Neural cell (in vitro differentiated cells): Measurements from ENCODE around the gene CBLL2. TPM values are rescaled to one million over a fixed set of nuclear protein-coding genes. Genes with fewer than 3 reads are reported as not detected.

Source experiments
- H2AFZ ChIP-seq: fragments of 200-600, 300-800 bp; sonication (generic), shearing (Covaris generic); 2 replicates; pipeline ENCODE4 v1.6.0; 2014; ENCODE audit warnings: low read depth, mild to moderate bottlenecking, antibody characterized with exemption, low read length, moderate library complexity
- H3F3A ChIP-seq: fragments of 200-600 bp; shearing (Covaris generic); 2 replicates; pipeline ENCODE4 v1.6.1; 2016; ENCODE audit warnings: mild to moderate bottlenecking, moderate library complexity, mixed read lengths, antibody characterized with exemption, low read length; ENCODE audit not compliant: insufficient read depth, poor library complexity, severe bottlenecking
- H3K27ac ChIP-seq: fragments of 200-600, 300-800 bp; sonication (generic), shearing (Covaris generic); 2 replicates; pipeline ENCODE4 v1.5.1; 2014; ENCODE audit warnings: mild to moderate bottlenecking, low read length, moderate library complexity
- H3K27me3 ChIP-seq: fragments of 300-800, 200-600 bp; sonication (generic), shearing (Covaris generic); 2 replicates; pipeline ENCODE4 v1.6.0; 2014; ENCODE audit warnings: mild to moderate bottlenecking, low read depth, low read length, moderate library complexity; ENCODE audit not compliant: insufficient read depth
- H3K36me3 ChIP-seq: fragments of 300-800, 200-600 bp; sonication (generic), shearing (Covaris generic); 2 replicates; pipeline ENCODE4 v1.5.1; 2014; ENCODE audit warnings: mild to moderate bottlenecking, antibody characterized with exemption, low read length, moderate library complexity; ENCODE audit not compliant: insufficient read depth
- H3K4me2 ChIP-seq: fragments of 300-800, 200-600 bp; sonication (generic), shearing (Covaris generic); 2 replicates; pipeline ENCODE4 v1.6.0; 2014; ENCODE audit warnings: mild to moderate bottlenecking, low read length
- H3K4me3 ChIP-seq: fragments of 300-800, 200-600 bp; sonication (generic), shearing (Covaris generic); 2 replicates; pipeline ENCODE4 v1.5.1; 2014; ENCODE audit warnings: mild to moderate bottlenecking, low read length, moderate library complexity
- H3K79me2 ChIP-seq: fragments of 200-600 bp; shearing (Covaris generic); replicated peaks from 2 replicates; pipeline ENCODE4 v1.6.0; 2014; ENCODE audit warnings: mild to moderate bottlenecking, low read length, moderate library complexity; ENCODE audit not compliant: insufficient read depth
- H3K9ac ChIP-seq: fragments of 300-800, 200-600 bp; sonication (generic), shearing (Covaris generic); 2 replicates; pipeline ENCODE4 v1.6.1; 2016; ENCODE audit warnings: mild to moderate bottlenecking, low read length, mixed read lengths
- H3K9me2 ChIP-seq: fragments of 200-600 bp; shearing (Covaris generic); 2 replicates; pipeline ENCODE4 v1.6.1; 2016; ENCODE audit warnings: mild to moderate bottlenecking, low read length, mixed read lengths; ENCODE audit not compliant: insufficient read depth
- H3K9me3 ChIP-seq: fragments of 200-600, 300-800 bp; sonication (generic), shearing (Covaris generic); 2 replicates; pipeline ENCODE4 v1.6.1; 2016; ENCODE audit warnings: mild to moderate bottlenecking, mixed run types, low read length, moderate library complexity, mixed read lengths
- H4K20me1 ChIP-seq: fragments of 200-600 bp; shearing (Covaris generic); 2 replicates; pipeline ENCODE4 v1.6.1; 2016; ENCODE audit warnings: mild to moderate bottlenecking, mixed run types; ENCODE audit not compliant: insufficient read depth
- CTCF ChIP-seq: fragments of 450-650 bp; IDR thresholded peaks from 2 replicates; pipeline ENCODE4 v1.5.1; 2014; ENCODE audit warnings: antibody characterized with exemption, mild to moderate bottlenecking, moderate library complexity; ENCODE audit not compliant: poor library complexity, severe bottlenecking
- EP300 ChIP-seq: fragments of 450-650 bp; conservative IDR thresholded peaks from 2 replicates; pipeline ENCODE4 v1.6.1; 2014; ENCODE audit warnings: antibody characterized with exemption, mild to moderate bottlenecking, moderate library complexity; ENCODE audit not compliant: poor library complexity, severe bottlenecking
- EZH2 ChIP-seq: fragments of 200-600, 300-800 bp; shearing (Covaris generic), sonication (generic); IDR thresholded peaks from 2 replicates; pipeline ENCODE4 v1.6.1; 2014; ENCODE audit warnings: antibody characterized with exemption, low read length, borderline replicate concordance, mild to moderate bottlenecking; ENCODE audit not compliant: insufficient read depth, poor library complexity, severe bottlenecking
- MXI1 ChIP-seq: fragments of 450-650 bp; conservative IDR thresholded peaks from 2 replicates; pipeline ENCODE4 v1.6.1; 2014; ENCODE audit warnings: antibody characterized with exemption, mild to moderate bottlenecking; ENCODE audit not compliant: poor library complexity, severe bottlenecking
- POLR2AphosphoS5 ChIP-seq: IDR thresholded peaks from 2 replicates; pipeline ENCODE4 v1.6.1; 2012
- RAD21 ChIP-seq: fragments of 450-650 bp; conservative IDR thresholded peaks from 2 replicates; pipeline ENCODE4 v1.6.1; 2014; ENCODE audit warnings: antibody characterized with exemption, mild to moderate bottlenecking, moderate library complexity
- REST ChIP-seq: IDR thresholded peaks from 2 replicates; pipeline ENCODE4 v1.6.1; 2012; ENCODE audit warnings: borderline replicate concordance
- SMC3 ChIP-seq: fragments of 450-650 bp; conservative IDR thresholded peaks from 2 replicates; pipeline ENCODE4 v1.6.1; 2014; ENCODE audit warnings: antibody characterized with exemption, mild to moderate bottlenecking, moderate library complexity; ENCODE audit not compliant: poor library complexity
- TAF1 ChIP-seq: IDR thresholded peaks from 2 replicates; pipeline ENCODE4 v1.6.1; 2012; ENCODE audit warnings: low read depth
- polyA minus RNA-seq: library from RNA; depleted of rRNA, polyadenylated mRNA; stranded (reverse); fragments of >200 nt; gene quantifications from 2 replicates; pipeline ENCODE4 v1.2.3, GENCODE V29; 2014
- polyA plus RNA-seq: library from polyadenylated mRNA; depleted of rRNA; stranded (reverse); fragments of >200 nt; gene quantifications from 2 replicates; pipeline ENCODE4 v1.2.3, GENCODE V29; 2014

The CBLL2 gene
- polyA plus RNA-seq (not detected in 2 replicates), polyA minus RNA-seq (not detected in 2 replicates)

- no peaks in the 10 kb centered on the region for H3K79me2 ChIP-seq
- H3F3A ChIP-seq, result no peaks in the 10 kb centered on the region
- no peaks in the 10 kb centered on the region for H3K9me3 ChIP-seq
- TF ChIP-seq MXI1 (no peak), TAF1 (no peak), REST (no peak), POLR2AphosphoS5 (no peak), RAD21 (no peak), EP300 (no peak)
- no peaks in the 10 kb centered on the region for H3K27me3 ChIP-seq
- H4K20me1 ChIP-seq, result no peaks in the 10 kb centered on the region
- H3K4me2 ChIP-seq, result no peak within 1 kb of the TSS
- no peak within 1 kb of the TSS for H3K9ac ChIP-seq
- no peak within 1 kb of the TSS for H3K27ac ChIP-seq
- H3K9me2 ChIP-seq, result no peaks in the 10 kb centered on the region
- H2AFZ ChIP-seq, result no peak within 1 kb of the TSS
- H3K36me3 ChIP-seq, result no peaks in the 10 kb centered on the region
- no peak within 1 kb of the TSS for H3K4me3 ChIP-seq
Observed at GRCh38 chrX:22272613-22273012, at the start of gene CBLL2. CBLL2 (plus strand) TSS chrX:22272913; CDS start chrX:22272992, 79 bp downstream.

GRCh38 chrX:22234380-22234779 is 38.3 kb upstream of the CBLL2 start:
- no peak overlapping the region for H2AFZ ChIP-seq
- H3K9me2 ChIP-seq, result no peaks in the 10 kb centered on the region
- no peaks in the 10 kb centered on the region for H3K79me2 ChIP-seq
- no peak overlapping the region for H3K4me3 ChIP-seq
- H3K9me3 ChIP-seq, result no peaks in the 10 kb centered on the region
- no peaks in the 10 kb centered on the region for H3K36me3 ChIP-seq
- H3K27me3 ChIP-seq, result no peaks in the 10 kb centered on the region
- no peak overlapping the region for H3K4me2 ChIP-seq
- H3K27ac ChIP-seq, result no peak overlapping the region
- TF ChIP-seq RAD21 (no peak), EZH2 (no peak)
- H3F3A ChIP-seq, result no peaks in the 10 kb centered on the region
- H4K20me1 ChIP-seq, result no peaks in the 10 kb centered on the region
- no peak overlapping the region for H3K9ac ChIP-seq

GRCh38 chrX:22237479-22237878 is 35.2 kb upstream of the CBLL2 start:
- Histone ChIP-seq H3F3A (no peaks in the 10 kb centered on the region), H3K9me2 (no peaks in the 10 kb centered on the region), H3K4me3 (no peak overlapping the region), H4K20me1 (no peaks in the 10 kb centered on the region), H3K27me3 (no peaks in the 10 kb centered on the region), H3K79me2 (no peaks in the 10 kb centered on the region), H3K36me3 (no peaks in the 10 kb centered on the region), H3K9me3 (no peaks in the 10 kb centered on the region), H3K4me2 (no peak overlapping the region), H3K27ac (no peak overlapping the region), H2AFZ (no peak overlapping the region), H3K9ac (no peak overlapping the region)
- no peak for TF ChIP-seq POLR2AphosphoS5
- TF ChIP-seq MXI1, result no peak
- no peak for TF ChIP-seq CTCF
- no peak for TF ChIP-seq SMC3
